Activated CD4-positive, alpha-beta T cell treated with anti-CD3 and anti-CD28 coated beads, Interleukin-2, Interleukin-4, amounts not matched to agents 100 ng/mL and 50 ng/mL, durations not matched to agents 16 hours and 8 hours (primary cell): ENCODE results near the gene DQX1.

ENCODE experiments used
- DNase-seq: peaks from one replicate; pipeline ENCODE4 v3.0.0-alpha.2; 2020; ENCODE audit warnings: low spot score

Gene DQX1

DNA sequence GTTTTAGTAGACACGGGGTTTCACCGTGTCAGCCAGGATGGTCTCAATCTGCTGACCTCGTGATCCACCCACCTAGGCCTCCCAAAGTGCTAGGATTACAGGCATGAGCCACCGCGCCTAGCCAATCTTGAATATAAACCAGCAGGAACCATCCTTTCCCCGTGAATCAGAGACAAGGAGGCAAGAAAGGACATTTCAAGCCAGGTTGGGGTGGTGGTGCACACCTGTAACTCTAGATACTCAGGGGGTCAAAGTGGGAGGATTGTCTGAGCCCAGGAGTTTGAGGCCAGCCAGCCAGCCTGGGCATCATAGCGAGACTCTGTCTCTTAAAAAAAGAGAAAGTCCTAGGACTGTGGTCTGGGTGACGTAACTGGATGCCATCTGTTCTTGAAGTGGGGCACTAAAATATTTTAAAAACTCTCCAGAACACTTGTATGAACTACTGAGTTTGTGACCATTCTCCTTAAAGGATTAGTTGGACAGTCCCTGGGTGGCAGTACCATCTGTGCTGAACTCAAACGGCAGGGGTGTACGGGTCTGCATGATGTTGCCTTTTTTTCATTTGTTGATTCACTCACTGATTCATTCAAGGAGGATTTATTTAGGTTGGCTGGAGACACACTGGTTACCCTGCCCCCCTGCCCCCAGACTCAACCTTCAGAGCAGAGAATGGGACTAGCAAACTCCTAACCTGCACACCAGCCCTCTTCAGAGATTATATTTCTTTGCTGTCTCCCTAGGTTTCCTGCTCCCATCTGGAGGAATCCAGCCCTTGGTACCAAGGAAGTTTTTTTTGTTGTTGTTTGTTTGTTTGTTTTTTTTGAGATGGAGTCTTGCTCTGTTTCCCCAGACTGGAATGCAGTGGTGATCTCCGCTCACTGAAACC is 14.7 kb downstream of the DQX1 start:
- no peak for DNase-seq

DNA sequence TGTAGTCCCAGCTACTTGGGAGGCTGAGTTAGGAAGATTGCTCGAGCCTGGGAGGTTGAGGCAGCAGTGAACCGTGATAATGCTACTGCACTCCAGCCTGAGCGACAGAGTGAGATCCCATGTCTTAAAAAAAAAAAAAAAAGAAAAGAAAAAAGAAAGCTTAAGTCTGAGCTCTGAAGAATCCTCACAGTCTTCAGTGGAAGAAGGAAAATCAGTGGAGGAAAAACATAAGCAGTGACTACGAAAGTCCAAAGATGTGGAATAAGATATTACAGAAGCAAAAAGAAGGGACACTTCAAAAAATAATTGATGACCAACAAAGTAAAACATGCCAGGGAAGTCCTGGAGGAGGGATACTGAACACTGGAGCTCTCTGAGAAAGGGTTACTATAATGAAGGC is 15.8 kb downstream of the DQX1 start:
- DNase-seq, result no peak

DNA sequence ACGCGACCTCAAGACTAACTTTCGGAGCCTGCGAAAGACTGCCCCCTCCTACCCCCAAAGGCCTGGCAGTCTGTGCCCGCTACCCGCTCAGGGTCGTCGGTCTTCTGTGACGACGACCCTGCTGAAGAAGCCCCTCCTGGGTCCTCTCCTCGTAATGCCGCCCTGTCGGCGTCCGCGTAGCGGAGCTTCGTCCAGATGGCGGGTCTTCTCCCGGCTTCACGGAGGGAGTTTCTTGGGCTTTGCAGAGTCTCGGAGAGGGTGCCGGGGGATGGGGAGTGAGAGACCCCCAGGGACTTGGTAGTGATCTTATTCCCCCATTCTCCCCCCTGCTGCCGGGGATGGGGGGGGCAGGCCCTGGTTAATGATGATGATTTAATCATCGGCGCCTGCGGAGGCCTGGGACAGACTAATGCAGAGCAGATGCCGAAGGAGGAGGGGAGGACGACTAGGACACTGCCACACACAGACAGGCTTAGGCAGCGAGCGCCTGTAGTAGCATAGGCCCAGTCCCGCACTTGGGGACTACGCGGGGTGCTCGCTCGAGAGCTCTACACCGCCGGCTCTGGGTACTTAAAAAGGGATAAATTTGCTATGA is 18.0 kb downstream of the DQX1 start:
- no peak for DNase-seq

DNA sequence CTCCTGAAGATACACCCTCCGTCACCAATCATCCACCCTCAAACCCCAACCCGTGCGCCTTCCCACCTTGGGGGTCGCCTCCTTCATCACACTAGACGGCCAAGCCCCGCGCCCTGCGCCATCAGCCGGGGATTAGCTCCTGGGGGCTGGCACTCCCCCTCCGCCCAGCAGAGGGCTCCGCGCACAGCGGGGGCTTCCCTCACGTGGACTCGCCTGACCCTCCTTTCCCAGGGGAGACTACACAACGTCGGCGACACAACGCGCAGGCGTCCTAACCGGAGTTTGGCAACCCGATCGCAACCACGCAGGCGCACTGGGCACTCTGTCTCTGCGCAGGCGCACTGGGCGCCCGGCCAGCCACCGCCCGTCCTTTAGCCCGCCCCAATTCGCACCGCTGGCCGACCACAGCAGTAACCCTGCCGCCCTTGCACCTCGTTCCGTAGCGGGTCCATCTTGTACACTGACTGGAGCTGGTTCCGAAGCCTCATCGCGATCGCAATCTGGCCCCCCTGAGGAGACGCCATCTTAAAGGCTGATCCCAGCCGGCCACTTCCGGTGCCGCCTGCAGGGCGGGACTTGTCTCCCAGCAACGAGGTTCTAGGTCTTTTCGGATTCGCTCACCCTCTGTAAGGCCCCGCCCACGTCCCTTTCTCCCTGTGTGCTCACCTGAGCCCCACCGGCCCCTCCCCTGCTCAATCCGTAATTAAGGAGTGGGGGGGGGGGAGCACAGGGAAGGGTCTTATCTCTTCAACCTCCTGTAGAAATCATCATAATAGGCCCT is 18.7 kb downstream of the DQX1 start, which contains the start of gene PCGF1:
Gene PCGF1, minus strand, starts transcription at position 551 of the 781 bp plus-strand sequence. Its CDS starts 27 bp downstream, at position 524.
- DNase-seq, result peak; percentile 98

DNA sequence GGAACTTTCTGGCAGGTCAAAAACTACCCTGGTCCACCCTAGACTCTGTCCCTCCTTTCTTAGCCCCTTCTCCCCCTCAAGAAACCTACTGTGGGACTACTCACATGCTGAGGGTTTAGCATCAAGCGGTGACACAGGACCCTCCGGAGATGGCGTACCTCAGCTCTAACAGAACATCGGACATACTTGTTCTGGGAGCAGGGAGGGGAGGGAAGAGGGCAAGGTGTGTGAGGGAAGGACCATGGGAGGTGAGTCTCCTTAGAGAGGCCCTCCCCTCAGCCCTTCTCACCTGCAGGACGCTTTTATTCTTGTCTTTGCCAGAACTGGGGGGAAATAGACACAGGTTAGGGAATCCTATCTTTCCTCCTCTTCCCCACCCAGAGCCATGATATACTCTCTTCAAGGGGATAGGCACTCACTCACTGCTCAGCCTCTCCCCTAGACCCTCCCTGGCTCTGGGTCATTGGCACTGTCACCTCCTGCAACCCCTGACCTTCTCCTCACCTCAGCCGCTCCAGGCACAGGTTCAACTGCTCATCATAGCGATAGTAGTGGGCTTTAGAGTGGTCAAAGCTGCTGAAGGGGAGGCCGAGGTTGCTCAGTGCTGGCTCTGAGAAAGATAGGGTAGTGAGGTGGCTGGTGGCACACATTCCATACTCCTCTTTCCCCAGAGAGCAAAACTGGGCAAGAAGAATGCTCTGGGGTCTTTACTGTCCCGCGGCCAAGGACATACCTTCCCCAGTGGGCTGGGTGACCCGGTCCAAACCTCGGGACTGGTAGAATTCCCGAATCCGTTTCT is 20.4 kb downstream of the DQX1 start:
- no peak for DNase-seq

DNA sequence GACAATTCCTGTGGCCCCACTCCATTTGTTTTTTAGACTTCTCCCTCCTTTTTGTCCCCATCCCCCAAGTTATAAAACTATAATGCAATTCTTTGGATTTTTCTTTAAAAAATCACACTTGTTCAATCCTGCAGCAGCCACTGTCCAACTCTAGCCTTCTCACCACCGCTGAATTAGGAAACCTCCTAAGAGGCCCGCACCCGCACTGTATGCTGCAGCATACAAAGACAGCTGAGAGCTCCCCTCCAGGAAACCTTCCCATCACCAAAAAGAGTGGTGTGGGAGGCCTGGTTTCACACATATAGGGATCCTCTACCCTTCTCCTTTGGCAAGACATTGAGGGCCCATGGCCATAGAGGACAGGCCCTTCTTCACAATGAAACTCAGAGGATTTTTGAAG is 21.4 kb downstream of the DQX1 start:
- DNase-seq, result no peak

DNA sequence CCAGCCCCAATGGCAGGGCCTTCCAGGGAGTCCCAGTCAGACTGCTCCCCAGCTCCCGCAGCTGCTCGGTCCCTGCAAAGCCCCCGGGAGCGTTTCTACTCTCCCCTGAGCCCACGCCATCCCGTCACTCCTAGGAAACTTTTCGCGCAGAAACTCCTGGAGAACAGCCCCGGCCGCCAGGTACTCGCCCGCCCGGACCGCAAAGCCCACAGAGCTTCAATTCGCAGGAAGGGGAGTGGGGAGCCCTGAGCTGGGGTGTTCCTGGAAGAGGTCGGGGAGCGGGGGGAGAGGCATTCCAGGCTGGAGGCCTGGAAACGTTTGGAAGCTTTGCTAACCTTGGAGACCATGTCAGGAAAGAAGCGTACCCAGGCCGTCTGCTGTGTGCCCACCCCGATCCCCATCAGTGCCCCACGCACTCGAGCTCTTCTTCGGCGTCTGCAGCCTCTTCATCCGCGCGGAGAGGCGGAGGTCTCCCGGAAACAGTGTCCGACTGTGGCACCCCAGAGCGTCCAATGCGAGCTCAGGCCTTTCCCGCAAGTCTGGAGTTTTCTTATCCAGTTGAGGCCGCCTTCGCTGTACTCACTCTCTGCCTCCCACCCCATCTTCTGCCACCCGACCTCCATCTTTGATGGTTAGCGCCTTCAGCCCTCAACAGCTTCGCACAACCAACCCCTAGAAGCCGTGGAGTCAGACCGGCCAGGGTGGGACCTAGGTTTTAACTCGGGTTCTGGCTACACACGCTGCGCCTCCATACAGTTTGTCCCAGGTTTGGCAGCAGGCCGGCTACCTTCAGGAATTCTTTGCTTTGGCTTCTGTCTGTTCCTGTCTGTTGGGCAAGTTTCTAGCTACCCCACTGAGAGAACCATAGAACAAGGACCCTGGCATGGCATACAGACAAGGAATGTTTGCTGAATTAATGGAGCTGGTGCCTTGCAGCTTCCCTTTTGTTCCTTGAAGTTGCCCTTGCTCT is 22.2 kb downstream of the DQX1 start:
- no peak for DNase-seq

DNA sequence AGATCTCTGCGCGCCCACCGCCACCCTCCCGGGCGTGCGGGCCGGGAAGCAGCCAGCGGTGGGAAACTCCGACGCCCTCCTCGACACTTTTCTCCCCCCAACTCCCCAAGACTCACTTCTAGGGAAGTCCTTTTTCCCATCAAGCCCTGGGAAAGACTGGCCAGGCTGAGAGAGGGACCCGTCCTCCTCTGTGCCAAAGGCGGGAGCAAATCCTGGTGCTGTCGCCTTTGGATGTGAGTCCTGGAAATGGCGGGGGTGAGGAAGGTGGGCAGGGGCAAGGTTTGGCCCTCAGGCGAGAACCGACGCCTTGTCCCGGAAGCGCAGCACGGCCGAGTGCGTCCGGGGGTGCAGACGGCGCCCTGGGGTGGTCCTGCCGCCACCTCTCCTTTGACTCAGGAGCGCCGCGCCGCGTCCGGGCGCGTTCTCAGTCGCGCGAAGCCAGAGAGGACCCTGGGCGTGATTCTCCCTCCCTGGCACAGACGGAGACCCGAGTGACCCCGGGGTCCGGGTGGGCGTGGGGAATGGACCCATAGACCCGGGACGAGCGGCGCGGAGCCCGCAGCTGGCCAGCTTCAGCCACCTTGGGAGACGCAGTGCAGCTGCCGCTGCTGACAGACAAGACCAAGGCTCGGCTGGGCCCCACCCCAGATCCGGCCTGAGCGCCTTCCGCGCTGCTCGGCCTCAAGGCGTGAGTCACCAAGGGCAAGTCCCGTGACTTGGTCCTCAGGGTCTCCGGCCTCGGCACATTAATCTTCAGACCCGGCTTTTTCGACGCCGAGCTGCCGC is 23.1 kb downstream of the DQX1 start:
- peak; percentile 74 for DNase-seq

DNA sequence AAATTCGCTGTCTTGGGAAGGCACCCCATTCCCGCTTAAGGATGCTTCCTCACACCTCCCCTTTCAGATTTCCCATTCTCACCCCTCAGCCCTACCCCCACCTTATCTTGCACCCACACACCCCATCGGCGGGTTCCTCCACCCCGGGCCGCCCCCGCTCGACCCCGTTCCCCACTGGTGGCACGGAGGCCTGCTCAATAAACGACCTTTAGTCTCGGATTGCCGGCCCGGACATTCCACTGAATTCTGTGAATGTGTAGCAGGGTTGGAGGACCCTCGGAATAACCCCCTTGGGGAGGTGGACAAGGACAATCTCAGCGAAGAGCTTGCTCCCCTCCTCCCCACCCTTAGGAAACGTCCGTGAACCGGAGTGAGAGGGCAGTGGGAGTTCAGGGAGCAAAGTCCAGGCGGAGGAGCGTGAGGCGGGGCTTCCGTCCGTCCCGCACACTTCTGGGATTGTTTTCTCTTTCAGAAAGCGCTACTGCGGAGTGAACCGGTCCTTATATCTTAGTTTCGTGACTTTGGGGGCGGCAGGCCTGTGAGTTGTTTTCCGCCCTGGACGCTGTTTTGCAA is 23.8 kb downstream of the DQX1 start:
- DNase-seq, result no peak

DNA sequence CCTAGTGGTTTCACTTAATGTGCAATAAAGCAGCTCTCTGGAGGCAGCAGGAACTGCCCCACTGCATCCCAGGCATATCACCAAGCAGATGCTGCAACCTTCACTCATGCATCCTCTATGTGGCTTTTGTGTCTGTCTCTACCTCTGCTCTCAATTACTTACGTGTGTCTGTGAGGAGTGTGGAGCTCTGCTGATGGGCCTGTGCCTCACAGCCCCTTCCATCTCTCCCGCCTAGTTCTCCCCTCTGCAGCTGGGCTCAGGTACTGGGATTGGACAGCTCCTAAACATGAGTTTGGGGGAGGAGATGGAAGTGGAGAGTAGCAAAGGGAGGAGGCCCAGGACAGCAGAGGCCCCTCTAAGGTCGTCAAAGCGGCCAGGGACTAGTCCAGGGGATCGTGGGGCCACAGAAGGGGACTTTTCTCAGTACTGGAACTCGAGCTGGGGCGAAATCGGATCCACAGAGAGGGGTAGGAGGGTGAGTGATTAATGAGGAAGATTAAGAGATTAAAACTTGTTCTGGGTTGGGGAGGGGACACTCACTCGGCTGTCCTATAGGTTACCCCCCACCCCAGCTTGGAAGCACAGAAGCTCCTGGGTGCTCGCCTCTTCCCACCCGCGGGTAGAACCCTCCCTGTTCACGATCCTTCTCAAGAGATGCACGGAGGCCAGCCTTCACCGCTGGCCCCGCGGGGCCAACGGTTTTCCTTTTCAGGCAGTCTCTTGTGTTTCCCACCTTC is 24.5 kb downstream of the DQX1 start:
- no peak for DNase-seq

DNA sequence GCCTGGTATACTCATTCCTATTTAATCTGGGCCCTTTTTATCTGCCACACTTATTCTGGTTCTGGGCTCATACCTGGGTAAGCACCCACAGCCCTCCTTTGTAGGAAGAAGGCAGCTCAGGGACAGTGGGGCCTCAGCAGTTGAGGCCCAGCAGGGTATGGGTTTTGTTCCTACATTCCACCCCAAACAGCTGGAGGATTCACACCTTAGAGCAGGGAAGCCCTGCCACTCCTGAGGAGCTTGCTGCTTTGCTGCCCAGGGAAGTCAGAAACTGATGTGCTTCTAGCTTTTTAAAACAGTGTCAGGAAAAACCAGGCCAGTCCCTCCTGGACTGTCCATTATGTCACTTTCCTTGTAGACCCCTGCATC is 25.5 kb downstream of the DQX1 start:
- no peak for DNase-seq

DNA sequence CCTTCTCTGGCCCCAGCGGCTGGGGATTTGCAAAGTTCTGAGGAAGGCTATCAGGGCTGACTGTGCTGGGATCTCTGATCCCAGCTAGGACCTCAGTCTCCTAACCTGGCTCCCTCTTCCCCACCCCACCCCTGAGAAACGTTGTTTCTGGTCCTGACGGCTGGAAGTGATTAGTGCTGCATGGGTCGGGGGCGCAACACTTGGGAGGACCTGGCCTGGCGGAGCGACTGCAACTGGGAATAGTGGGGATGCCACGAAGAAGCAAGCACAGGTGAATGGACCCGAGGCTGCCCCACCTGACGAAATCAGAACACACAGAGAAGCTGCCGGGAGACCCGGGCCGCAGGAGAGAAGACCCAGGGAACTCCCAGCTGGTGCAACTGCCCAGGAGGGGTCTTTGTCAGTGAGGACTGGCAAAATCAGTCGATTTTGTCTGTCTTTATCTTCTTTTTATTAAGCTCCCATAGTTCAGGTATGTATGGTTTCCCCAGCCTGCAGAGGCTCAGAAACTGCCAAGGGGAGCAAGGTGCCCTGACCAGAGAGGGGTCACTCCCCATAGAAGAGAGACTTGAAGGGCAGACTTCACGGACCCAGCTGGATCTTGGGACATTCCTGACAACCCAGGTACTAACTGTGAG is 26.0 kb downstream of the DQX1 start:
- no peak for DNase-seq

DNA sequence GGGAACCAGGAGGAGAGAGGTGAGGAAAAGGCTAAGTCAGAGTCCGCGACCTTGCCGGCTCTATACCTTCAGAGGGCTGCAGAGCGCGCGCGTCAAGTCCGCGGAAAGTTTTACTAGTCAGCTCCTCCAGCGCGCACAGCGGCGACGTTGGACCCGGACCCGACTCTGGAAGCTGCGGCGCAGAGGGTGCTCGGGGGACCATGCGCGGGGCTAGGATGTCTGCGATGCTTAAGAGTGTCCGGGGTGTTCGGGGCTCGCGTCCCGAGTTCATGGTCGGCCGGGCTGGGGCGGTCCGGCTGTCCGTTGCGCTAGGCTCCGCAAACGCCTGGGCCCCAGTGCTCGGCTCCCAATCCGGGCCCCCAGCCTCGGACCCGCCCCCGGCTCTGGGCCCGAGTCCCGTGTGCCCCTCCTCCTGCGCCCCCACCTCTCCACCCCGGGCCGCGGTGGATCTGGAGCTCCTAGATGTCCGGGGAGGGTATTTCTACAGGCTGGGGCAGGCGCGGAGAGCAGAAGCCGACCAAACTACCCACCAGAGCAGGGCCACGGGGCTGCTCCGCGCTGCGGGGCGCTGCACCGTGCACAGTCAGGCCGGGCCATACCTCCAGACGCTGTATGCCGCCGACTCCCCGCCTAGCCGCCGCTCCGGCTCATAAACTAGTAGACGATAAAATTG is 26.6 kb downstream of the DQX1 start, which contains the start of gene LBX2:
Gene LBX2, minus strand, starts transcription at position 337 of the 673 bp plus-strand sequence. Its CDS starts 66 bp downstream, at position 271.
- no peak for DNase-seq

DNA sequence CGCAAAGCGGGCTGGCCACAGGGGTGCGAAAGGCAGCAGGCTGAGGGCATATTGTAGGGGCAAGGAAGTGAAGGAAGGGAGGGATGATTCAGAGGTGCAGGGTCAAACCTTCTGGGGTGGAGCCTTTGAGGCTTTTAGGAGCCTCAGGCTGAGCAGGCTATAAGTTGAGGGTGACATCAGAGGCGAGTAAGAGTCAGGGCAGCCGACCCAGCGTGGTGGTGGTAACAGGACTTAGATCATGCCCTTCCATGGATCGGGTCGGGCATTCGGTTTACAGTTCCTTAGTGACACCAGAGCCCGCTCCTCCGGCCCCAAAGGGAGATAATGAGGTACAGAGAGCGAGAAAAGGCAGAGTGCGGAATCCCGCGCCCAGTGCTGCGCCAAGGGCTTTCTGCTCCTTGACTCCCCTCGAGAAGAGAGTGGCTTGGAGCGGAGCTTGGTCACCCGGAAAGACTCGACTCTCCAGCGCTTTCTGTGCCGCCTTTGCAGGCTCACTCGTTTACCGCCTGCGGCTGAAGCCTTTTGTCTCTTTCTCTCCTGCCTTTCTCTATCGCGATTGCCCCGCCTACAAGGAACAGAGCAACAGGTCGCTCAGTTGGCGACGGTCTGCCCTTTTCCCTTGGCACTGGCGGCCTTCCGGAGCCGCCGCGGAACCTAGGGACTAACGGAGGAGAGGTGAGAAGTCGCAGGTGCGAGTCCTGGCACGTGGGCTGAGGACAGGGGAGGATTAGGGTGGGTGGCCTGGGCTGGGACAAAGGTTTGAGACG is 27.3 kb downstream of the DQX1 start:
- DNase-seq, result peak; percentile 59

DNA sequence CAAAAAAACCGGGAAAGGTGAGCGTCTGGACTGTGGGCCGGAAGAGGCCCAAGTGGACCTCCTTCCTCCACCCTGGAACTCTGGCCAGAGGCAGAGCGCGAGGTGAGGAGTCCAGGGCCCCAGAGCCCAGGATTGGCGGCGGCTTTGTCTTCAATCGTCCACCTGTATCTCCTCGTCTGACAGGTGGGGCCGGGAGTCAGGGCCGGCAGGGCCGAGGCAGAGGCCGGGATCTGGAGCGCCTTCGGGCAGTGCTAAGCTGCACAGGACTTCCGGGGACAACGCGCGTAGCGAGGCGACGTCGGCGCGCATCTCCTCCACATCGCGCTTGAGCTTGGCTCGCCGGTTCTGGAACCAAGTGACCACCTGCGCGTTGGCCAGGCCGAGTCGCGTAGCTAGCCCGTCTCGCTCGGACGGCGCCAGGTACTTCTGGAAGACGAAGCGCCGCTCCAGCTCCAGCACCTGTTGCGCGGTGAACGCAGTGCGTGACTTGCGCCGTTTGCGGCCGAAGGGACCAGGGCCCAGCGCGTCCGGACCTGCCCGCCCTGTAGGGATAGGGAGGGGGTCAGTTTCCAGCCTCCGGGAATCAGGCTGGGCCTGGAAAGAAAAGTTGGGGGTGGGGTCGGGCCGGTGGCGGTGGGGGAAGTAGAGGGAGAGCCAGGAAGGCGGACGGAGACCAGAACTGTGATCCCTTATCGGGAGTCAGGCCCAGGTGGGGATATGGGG is 28.1 kb downstream of the DQX1 start:
- no peak for DNase-seq
